H1 (cell line): ENCODE results near the gene PDZRN3. TPM values are rescaled to one million over a fixed set of nuclear protein-coding genes. Genes with fewer than 3 reads are reported as not detected.

Experiments
- GABPA ChIP-seq: IDR thresholded peaks from 2 replicates; pipeline ENCODE4 v1.6.1; 2011; ENCODE audit warnings: mild to moderate bottlenecking, low read length, moderate library complexity, borderline replicate concordance; ENCODE audit not compliant: insufficient read depth
- KDM1A ChIP-seq: fragments of 200-600, 300-600 bp; sonication (generic); IDR thresholded peaks from 2 replicates; pipeline ENCODE4 v1.7.1; 2016; ENCODE audit warnings: mild to moderate bottlenecking, low read length, borderline replicate concordance
- MAFK ChIP-seq: IDR thresholded peaks from 2 replicates; pipeline ENCODE4 v1.6.1; 2012; ENCODE audit warnings: low read depth, mild to moderate bottlenecking, improper control_type of control experiment, low read length
- RAD21 ChIP-seq, 2 experiments: IDR thresholded peaks in 1 of 2; conservative IDR thresholded peaks in 1 of 2; 2 replicates each; pipeline ENCODE4 v1.6.1; 2011; ENCODE audit warnings: low read depth in 2 of 2, low read length in 2 of 2, improper control_type of control experiment in 1 of 2, inconsistent platforms in 1 of 2, mild to moderate bottlenecking in 1 of 2, moderate library complexity in 1 of 2
- SIRT6 ChIP-seq: IDR thresholded peaks from one replicate; pipeline ENCODE4 v1.7.1; 2012; ENCODE audit warnings: low read length, inconsistent platforms
- SUZ12 ChIP-seq: fragments of 200-600 bp; sonication (generic); IDR thresholded peaks from 2 replicates; pipeline ENCODE4 v1.6.1; 2012; ENCODE audit warnings: mild to moderate bottlenecking, inconsistent platforms, low read length, moderate library complexity, mixed read lengths
- polyA plus RNA-seq, 7 experiments: library from polyadenylated mRNA; depleted of rRNA in 3 of 7; stranded (reverse) in 5 of 7; unstranded in 2 of 7; fragments of >200 nt in 5 of 7; fragments of 200-250 nt in 2 of 7; gene quantifications; 1 replicate in 5 of 7; 2 replicates in 1 of 7; 4 replicates in 1 of 7; pipeline versions ENCODE4 v1.2.1 to v1.2.3, GENCODE V29; 2011 to 2013; ENCODE audit warnings: missing spikeins in 2 of 7, mixed read lengths in 2 of 7
- total RNA-seq: library from RNA; stranded (reverse); fragmentation: NEBNext Ultra II Directional; extraction: Animal tissue kit (Norgen Biotek cat#: 25700); gene quantifications from 2 replicates; pipeline ENCODE4 v1.2.1, GENCODE V29; 2021
- TF ChIP-seq, protein P1 (sequence below): IDR thresholded peaks from 2 replicates; pipeline ENCODE4 v1.6.1; 2012; ENCODE audit warnings: inconsistent platforms

The PDZRN3 gene
- total and polyA plus RNA-seq, 2 of the 8 experiments (the other 6 are each of a cell fraction or from before 2014, with no cell fraction given) = 4.2 to 20.5 TPM

DNA sequence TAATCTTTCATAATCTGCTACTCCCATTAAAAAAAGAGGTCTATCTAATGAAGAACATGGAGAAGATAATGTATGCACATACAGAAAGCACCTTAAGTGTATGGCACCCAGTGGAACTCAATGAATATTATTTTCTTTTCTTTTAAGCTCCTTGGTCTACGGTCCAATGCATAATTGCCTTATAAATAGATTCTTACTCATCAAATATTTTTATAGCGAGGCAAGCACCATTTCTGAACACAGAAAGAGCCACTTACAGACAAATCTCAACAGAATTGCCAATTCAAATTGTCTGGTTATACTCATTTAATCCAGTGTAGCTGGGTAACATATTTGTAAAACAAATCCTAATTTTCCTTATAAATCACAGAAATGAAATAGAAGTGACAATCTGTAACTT lies 6.3 kb downstream of the PDZRN3 start (continued):
- TF ChIP-seq, protein P1, sequence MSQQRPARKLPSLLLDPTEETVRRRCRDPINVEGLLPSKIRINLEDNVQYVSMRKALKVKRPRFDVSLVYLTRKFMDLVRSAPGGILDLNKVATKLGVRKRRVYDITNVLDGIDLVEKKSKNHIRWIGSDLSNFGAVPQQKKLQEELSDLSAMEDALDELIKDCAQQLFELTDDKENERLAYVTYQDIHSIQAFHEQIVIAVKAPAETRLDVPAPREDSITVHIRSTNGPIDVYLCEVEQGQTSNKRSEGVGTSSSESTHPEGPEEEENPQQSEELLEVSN = no peak
- TF ChIP-seq SUZ12 (no peak), GABPA (no peak), RAD21 (IDR thresholded peaks at IDR 0.05 in 1 of 2, conservative IDR thresholded peaks at IDR 0.05 in 1 of 2; ENCODE audit: low read depth in 2 of 2, low read length in 2 of 2) (no peak), SIRT6 (no peak), MAFK (no peak), KDM1A (no peak)
